HT1080 (cell line): Measurements from ENCODE around the gene TPSAB1. TPM values are rescaled to one million over a fixed set of nuclear protein-coding genes. Genes with fewer than 3 reads are reported as not detected.

Source experiments
- DNase-seq: peaks from one replicate; pipeline ENCODE4 v3.0.0-alpha.2; 2015; ENCODE audit warnings: low read depth
- total RNA-seq: library from RNA; depleted of rRNA; stranded (reverse); fragments of >200 nt; shearing (Covaris generic); gene quantifications from 2 replicates; pipeline ENCODE4 v1.2.3, GENCODE V29; 2014; rRNA removed

Gene TPSAB1
- total RNA-seq, 1 experiment from 2014 or later: not detected

DNA sequence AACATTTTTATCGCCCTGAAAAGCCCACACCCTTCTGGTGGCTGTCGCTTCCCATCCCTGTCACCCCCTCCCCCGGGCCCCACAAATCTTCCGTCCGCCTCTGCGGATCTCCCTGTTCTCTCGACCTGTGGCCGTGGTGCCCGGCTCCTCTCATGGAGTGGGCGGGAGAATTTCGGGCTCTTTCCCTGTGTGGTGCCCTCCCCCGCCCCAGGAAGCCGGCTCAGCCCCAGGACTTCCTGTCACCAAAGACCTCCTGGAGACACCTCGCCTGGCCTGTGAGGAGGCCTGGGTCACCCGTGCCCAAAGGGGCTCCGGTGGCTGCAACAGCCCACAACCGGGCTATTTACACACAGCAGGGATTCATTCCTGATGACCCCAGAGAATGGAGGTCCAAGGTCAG is 42.8 kb downstream of the TPSAB1 start:
- no peak for DNase-seq

DNA sequence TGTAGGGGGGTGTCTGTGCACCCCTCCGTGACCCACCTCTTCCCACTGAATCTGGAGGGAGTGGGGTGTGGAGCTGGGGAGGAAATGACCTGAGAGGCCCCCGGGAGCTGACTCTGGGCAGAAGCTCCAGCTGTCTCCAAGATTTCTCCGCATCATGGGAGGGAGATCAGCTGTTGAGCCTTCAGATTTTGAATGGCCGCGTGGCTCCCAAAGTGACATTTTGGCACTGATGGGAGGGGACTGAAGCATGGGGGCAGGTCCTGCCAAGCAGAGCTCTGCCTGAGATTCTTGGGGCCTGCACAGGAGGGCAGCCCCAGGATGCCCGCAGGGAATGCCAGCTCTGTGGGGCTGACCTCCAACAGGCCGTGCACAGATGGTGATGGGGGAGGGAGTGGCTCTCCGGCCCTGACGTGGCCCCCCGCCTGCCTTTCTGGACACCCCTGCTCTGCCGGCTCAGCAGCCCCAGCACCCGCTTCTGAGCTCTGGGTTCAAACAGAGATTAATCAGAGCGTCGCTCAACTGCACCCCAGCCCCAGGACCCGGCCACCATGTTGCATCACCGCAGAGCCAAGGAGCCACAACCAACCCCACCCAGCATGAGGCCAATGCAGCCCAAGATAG is 43.6 kb downstream of the TPSAB1 start:
- no peak for DNase-seq

DNA sequence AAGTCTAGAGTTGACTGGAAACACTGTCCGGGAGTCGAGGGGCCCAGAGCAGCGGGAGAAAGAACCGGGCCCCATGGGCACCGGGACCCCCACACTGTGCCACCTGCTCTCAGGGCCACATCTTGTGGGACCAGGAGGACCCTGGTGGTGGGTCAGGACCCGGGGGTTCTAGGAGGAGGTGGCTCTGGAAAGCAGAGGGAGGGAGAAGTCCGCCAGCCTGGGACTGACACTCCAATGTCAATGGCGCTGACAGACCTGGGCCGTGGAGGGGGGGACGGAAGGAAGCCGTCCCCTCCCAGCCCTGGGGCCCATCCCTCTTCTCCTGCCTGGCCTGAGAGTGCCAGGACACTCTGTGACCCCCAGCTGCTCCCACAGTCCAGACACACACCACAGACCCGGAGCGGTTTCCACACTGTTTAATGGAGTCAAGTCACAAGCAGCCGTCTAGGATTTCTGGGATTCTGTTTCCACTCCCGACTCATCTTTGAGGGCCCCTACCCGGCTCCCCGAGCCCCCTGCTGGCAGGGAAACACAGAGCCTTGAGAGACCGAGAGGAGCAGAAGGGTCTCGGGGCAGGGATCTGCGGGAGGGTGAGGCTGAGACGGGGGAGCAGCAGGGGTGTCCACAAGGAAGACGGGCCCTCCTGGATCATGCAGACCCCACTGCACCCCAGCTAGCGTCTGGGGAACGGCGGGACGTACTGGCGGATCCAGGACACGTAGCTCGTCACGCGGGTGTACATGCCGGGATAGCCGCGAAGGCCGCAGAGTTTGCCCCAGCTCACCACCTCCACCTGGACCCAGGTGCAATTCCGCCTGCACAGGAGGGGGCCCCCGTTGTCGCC is 45.4 kb downstream of the TPSAB1 start:
- DNase-seq: no peak

DNA sequence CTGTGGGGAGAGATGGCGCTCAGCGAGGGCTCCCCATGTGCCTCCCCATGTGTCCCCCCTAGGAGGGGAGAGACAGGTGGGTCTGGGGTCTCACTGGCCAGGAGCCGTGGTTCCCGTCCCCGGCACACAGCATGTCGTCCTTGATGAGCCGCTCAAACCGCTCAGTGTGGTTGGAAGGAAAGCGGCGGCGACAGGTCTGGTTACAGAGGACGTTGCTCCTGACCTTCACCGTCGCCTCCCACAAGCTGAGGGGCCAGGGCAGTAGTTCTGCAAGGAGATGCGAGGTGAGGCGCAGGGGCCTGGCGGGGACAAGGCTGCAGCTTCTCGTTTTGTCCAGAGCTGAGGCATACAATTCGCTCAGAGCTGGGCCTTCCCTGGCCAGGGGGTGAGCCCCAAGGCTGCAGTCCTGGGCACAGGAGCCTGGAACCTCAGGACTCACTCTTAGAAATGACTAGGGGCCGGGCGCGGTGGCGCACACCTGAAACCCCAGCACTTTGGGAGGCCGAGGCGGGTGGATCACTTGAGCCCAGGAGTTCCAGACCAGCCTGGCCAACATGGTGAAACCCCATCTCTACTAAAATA is 46.1 kb downstream of the TPSAB1 start:
- DNase-seq: no peak

DNA sequence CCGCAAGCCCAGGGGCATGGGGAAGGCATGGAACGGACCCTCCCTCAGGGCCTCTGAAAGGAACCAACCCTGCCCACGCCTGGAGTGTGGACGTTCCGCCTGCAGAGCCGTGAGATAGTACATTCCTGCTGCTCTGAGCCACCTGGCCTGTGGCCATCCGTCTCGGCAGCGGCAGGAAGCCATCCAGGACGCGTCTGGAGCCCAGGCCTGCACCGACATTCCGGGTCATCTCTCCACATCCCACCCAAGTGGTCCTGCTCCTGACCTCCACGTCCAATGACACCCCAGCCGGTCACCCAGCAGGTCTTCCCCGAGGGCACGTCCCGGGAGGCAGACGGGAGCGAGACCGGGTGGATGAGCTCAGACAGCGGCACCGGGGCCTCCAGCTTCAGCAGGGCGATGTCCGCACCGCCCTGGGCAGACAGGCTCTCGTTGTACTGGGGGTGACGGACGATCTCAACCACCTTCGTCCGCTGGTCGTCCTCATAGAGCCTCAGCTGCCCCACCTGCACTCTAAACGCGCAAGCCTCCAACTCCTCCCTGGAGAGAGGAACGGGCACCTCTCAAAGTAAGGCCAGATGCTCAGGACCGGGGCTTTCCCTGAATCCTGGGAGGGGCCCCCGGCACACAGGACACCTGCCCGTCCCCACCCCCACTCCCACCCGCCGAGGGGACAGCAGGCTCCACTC is 47.6 kb downstream of the TPSAB1 start:
- no peak for DNase-seq

DNA sequence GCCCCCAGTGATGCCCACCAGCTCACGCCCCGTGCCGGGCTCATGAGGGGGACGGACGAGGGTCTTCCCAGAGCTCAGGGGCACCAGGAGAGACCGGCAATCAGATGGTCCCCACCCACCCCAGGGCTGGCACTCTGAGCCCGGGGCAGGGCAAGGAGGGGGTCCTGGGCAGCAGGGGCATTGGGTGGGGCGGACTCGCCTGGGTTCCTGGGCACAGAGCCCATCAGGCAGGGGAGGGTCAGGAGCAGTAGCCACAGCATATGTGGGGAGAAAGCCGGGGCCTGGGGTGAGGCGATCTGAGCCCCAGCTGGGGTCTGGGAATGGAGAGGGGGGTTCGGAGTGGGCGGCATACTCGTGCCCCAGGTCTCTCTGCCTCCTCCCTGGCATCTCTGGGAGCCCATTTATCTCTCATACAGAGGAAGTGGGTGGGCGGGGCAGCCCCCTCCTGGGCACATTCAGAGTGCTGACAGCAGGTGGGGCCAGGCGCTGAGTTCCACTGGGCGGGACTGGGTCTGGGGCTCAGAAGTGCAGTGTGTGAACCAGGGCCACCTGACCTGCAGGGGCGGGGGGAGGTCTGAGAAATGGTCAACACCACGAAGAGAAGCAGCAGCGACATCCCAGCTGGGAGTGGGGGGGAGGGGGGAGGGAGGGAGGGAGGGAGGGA is 48.4 kb downstream of the TPSAB1 start:
- no peak for DNase-seq

DNA sequence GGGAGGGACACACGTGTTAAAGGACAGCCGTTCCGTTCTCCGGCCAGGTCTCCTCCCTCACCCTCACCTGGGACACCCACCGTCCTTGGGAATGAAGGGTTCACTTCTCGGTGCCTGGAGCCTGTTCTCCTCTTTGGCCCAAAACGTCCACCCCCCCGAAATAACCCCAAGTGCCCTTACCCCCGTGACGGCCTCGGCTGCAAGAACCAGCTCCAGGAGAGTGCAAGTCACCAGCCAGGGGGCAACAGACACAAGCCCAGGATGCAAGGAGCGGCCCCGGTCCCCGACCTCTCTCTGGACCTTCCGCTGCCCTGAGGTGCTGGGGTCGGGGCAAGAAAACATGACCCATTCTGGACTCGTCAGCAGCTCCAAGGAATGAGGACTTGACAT is 49.0 kb downstream of the TPSAB1 start:
- DNase-seq: no peak

DNA sequence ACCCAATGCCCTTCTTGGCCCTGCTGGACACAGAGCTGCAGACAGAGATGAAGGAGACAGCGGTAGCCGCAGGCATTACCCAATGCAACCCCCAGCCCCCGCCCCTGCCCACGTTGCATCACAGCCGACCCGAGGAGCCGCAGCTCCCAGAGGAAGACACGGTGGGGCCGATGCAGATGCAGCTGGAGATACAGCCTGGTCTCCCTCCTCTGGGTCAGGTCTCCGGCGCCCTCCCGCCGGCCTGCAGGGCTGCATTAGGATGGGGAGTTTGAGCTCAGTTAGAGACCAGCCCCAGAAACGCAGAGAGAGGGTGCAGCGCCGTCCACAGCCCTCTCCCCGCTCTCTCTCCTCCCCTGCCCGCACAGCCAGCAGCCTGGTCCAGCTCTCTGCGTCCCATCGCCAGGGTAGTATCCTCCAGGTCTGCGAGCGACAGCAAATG is 49.6 kb downstream of the TPSAB1 start:
- no peak for DNase-seq

DNA sequence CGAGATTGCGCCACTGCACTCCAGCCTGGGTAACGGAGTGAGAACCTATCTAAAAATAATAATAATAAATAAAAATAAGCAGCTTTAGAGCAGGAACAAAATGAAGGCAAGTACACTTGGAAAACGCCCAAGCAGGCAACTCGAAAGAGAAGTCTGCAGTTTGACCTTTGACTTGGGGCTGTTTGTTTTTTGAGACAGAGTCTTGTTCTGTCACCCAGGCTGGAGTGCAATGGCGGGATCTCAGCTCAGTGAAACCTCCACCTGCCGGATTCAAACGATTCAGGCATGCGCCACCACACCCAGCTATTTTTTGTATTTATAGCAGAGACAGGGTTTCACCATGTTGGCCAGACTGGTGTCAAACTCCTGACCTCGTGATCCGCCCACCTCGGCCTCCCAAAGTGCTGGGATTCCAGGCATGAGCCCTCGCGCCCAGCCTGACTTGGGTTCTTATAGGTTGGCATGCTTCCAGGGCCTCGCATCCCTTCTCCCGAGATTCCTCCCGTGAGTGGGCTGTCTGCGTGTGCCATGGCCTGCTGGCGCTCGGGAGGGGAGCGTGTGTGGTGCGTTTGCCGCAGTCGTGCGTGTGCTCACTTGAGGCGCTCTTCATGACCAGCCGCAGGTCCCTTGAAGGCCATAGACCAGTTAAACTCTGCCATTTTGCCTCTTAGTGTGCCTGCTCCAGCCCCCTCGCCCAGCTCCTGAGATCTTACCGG is 50.5 kb downstream of the TPSAB1 start:
- no peak for DNase-seq

DNA sequence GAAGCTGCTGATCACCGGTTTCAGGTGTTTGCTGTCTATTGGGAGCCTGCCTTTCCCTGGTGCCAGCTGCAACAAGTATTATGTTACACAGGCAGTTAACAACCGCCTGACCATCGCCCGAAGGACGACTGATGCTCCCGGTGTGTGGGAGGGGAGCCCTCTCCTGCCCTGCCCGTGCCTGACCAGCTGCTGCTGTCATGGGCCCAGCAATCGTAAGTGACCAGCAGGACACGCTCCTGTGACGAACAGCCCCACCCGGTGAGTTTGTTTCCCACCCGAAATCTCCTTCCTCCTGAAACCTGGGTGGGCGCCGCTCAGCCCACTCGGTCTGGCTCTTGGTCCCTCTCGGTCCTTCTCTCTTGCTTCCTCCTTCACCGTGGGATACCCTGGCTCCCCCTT is 51.1 kb downstream of the TPSAB1 start:
- DNase-seq: no peak

Other genes with a start within 250 kb of the TPSAB1 start
- not detected in 2 replicates for gene SSTR5, start 168.0 kb upstream of the TPSAB1 start, total RNA-seq
- not detected in 2 replicates for gene C1QTNF8, start 144.5 kb upstream of the TPSAB1 start, total RNA-seq
- not detected in 2 replicates for gene CACNA1H, start 87.6 kb upstream of the TPSAB1 start, total RNA-seq
- not detected in 2 replicates for gene TPSG1, start 15.4 kb upstream of the TPSAB1 start, total RNA-seq
- gene TPSB2, start 10.5 kb upstream of the TPSAB1 start, total RNA-seq: not detected in 2 replicates
- not detected in 2 replicates for gene TPSD1, start 15.4 kb downstream of the TPSAB1 start, total RNA-seq
- 73.1 and 121 TPM in 2 replicates for gene UBE2I, start 68.9 kb downstream of the TPSAB1 start, total RNA-seq
- gene BAIAP3, start 92.9 kb downstream of the TPSAB1 start, total RNA-seq: 0.13 and 0.50 TPM in 2 replicates
- gene TSR3, start 111.2 kb downstream of the TPSAB1 start, total RNA-seq: 103 and 109 TPM in 2 replicates
- 38.2 and 38.9 TPM in 2 replicates for gene GNPTG, start 111.2 kb downstream of the TPSAB1 start, total RNA-seq
- 17.0 and 21.8 TPM in 2 replicates for gene UNKL, start 174.0 kb downstream of the TPSAB1 start, total RNA-seq
- gene UQCC4, start 180.0 kb downstream of the TPSAB1 start, total RNA-seq: 42.0 and 62.9 TPM in 2 replicates
- not detected in 2 replicates for gene PERCC1, start 190.4 kb downstream of the TPSAB1 start, total RNA-seq
- 0.03 and 0.26 TPM in 2 replicates for gene CCDC154, start 203.9 kb downstream of the TPSAB1 start, total RNA-seq
- gene CLCN7, start 234.3 kb downstream of the TPSAB1 start, total RNA-seq: 57.5 and 67.0 TPM in 2 replicates
- not detected in 2 replicates for gene PTX4, start 248.2 kb downstream of the TPSAB1 start, total RNA-seq